GM12865 (cell line): ENCODE data around the gene DCXR.

Source experiments
- DNase-seq: peaks from one replicate; pipeline ENCODE4 v3.0.0; 2010; ENCODE audit warnings: low read depth
- H3K4me3 ChIP-seq: 2 replicates; pipeline ENCODE4 v1.5.1; 2011; ENCODE audit warnings: mild to moderate bottlenecking, low read depth, low read length, control low read depth
- TF ChIP-seq, protein P1 (sequence below): IDR thresholded peaks from 2 replicates; pipeline ENCODE4 v1.5.1; 2011; ENCODE audit warnings: low read length, control low read depth, low read depth, inconsistent platforms; ENCODE audit not compliant: insufficient read depth; ENCODE audit errors: missing control alignments

The DCXR gene

DNA sequence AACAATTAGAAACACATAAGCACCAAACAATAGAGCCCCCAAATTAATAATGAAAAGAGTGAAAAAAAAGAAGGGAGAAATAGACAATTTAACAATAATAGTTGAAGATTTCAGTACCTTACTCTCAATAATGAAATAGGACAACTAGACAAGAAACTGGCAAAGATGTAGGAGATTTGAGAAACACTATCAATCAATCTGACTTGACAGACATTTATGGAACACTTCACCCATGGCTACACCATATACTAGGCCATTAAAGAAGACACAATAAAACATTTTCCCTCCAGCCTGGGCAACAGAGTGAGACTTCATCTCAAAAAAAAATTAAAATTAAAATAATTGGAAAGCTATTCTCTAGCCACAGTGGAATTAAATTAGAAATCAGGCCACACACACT, 33.1 kb upstream of the DCXR start:
- no peak overlapping the region for H3K4me3 ChIP-seq
- no peak for DNase-seq
- TF ChIP-seq, protein P1, sequence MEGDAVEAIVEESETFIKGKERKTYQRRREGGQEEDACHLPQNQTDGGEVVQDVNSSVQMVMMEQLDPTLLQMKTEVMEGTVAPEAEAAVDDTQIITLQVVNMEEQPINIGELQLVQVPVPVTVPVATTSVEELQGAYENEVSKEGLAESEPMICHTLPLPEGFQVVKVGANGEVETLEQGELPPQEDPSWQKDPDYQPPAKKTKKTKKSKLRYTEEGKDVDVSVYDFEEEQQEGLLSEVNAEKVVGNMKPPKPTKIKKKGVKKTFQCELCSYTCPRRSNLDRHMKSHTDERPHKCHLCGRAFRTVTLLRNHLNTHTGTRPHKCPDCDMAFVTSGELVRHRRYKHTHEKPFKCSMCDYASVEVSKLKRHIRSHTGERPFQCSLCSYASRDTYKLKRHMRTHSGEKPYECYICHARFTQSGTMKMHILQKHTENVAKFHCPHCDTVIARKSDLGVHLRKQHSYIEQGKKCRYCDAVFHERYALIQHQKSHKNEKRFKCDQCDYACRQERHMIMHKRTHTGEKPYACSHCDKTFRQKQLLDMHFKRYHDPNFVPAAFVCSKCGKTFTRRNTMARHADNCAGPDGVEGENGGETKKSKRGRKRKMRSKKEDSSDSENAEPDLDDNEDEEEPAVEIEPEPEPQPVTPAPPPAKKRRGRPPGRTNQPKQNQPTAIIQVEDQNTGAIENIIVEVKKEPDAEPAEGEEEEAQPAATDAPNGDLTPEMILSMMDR: no peak

DNA sequence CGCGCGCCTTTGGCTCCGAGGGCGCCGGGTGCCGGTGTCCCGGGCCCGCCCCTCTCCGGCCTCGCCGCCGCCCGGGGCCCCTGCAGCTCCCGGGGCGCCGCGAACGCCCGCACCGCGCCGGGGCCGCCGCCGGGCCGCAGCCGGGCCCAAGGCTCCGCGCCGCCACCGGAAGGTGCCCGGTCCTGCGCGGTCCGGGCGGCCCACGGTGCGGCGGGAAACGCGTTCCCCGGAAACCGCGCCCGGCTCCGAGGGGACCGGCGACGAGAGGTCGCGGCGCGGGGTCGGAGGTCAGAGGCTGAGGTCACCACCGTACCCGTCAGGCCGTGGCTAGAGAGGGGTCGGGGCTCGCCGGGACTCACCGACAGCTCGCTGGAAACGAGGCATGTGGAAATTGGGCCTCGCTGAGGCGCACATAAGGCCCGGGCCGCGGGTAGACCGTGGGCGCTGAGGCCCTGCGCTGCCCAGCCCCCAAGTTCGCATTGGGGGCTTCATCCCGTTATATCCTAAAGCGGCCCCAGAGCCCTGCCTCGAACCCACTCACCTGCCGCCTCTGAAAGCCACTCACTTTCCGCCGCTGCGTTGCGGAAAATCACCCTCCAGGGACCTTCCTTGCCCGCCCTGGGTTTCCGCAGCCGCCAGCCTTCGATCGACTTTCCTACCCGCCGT, 28.3 kb upstream of the DCXR start, which contains the start of gene DUS1L:
Gene DUS1L (minus strand): TSS at position 167 of the 666 bp plus-strand sequence. CDS start 745 bp downstream, outside the sequence.
- peak within 1 kb of the TSS; percentile 98 for H3K4me3 ChIP-seq
- TF ChIP-seq, protein P1: no peak
- DNase-seq: peak; percentile 83

DNA sequence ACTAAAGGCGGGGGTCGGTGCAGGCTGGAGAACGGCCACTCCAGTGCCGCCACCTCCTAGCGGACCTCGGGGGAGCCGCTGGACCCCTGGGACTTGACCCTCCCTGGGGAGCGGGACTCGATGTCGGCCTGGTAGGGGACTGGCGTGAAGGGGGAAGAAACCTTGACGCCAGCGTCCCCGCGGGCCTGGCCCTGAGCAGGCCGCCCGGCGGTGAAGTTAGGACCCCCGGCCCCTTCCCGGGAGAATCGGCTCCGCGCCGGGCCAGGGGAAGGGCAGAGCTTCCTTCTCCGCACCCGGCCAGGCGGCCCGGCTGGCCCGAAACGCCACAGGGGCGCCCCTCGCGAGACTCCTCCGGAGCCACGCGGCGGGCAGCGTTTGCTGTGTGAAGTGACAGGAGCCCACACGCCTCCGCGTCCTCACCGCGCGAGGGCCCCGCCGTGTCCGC, 27.7 kb upstream of the DCXR start:
- H3K4me3 ChIP-seq: peak overlapping the region; percentile 98
- peak; percentile 38 for DNase-seq
- TF ChIP-seq, protein P1: no peak

DNA sequence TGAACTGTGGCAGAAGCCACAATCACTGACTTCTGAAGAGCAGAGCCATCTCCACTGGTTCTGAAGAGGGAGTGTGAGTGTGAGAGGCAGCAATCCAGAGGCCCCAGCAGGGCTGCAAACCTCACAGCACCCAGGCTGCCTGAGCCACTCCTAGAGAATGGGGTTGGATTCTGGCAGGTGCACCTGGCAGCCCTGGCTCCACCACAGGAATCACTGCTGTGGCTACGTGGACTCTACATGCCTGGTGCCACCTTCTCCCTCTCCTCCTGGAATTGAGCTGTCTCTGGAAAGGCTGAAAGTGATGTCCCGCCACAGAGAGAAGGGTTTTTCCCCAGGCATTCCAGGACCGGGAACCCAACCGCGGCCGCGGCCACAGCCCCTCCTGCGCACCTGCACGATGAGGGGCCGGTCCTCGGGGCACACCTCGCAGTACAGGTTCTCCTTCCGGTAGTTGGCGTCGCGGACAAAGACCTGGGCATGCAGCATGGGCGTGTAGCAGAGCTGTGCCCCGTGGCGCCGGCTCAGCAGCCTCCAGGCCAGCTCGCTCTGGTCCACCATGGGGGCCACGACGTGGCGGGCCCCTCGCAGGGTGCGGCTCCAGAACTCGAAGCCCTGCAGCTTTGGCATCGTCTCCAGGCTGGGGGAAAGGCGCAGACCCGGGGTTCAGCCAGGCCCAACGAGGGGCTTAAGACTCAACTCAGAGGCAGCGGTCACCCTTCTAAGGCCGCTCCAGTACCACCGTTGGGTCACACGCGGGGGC, 27.1 kb upstream of the DCXR start:
- DNase-seq: peak; percentile 48
- TF ChIP-seq, protein P1: no peak
- peak overlapping the region; percentile 98 for H3K4me3 ChIP-seq

DNA sequence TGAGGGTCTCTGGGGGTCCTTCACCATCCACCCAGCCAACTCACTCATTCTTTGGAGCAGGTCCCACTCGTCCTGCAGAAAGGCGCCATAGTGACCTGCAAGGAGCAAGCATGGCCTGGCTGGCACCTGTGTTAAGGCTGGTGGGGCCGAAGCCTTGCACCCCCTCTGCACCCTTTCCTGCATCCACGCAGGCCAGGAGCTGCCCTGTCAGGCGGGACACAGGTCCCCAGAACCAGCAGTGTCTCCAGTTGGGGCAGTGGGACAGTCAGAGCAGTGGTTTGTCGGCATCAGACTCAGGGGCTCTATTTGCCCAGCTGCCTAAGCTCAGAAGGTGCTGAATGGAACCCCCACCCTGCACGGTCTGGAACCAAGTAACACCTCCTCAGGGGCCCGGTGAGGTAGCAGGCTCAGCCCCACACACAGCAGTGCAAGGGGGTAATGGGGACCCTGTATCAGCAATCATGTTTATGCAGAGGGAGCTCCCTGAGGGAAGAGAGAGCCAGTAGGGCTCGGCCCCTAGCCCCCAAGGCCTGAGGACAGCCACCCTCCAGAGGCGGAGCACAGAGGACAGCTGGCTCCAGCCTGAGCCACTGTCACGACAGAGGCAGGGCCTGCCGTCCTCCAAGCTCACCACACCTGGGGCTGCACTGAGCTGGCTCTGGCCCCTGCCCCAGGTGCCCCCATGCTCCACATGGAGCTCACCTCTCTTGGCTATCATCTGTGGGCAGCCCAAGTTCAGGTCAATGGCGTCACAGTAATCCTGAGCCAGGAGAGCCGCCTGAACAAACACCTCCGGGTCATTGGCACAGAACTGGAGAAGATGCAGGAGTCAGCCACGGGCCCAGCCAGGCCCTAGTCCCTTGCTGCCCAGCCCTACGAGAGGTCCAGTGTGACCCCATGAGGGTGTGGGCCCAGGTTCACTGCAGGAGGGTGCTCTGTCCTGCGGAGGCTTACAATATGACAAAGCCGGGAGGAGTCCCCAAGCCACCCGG, 26.2 kb upstream of the DCXR start:
- no peak overlapping the region; the same call in 1 of the 2 replicates for H3K4me3 ChIP-seq
- TF ChIP-seq, protein P1: no peak

DNA sequence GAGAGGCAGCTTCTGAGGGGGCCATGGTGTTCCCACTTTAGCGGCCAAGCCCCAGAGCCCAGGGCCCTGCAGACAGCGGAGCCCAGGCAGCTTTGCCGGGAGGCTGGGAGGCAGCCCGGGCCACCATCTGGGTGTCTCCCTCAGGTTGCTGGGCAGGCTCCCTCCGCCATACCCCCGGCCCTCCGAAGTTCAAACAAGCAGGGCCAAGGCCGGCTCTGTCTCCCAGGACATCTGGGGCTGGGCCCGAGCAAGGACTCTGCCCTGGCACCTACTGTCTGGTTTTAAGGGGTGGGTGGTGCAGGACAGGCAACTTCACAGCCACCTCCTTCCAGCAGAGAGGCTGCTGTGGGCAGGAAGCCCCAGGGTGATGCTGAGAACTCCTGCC, 25.5 kb upstream of the DCXR start:
- H3K4me3 ChIP-seq: no peak overlapping the region
- TF ChIP-seq, protein P1: no peak
- DNase-seq: no peak

More for the DNA sequence above, 26.2 kb upstream of the DCXR start:
- DNase-seq: no peak
